ENCODE measurements around the gene NFXL1.

The NFXL1 gene

GRCh38 chr4:47915378-47915777, 995 bp upstream of the NFXL1 start:
- DNase-seq (ENCODE audit: extremely low read depth, low read depth) = no peak
- no peak for TF ChIP-seq CTCF (IDR thresholded peaks at IDR 0.05; ENCODE audit: low read depth, low read length, missing control alignments)
- no peak overlapping the region for H3K4me3 ChIP-seq (replicated peaks; ENCODE audit: low read depth, low read length)

GRCh38 chr4:47914926-47915237, 499 bp upstream of the NFXL1 start:
- no peak for TF ChIP-seq CTCF (IDR thresholded peaks at IDR 0.05; ENCODE audit: low read depth, low read length, missing control alignments)
- DNase-seq (ENCODE audit: extremely low read depth, low read depth) = no peak
- H3K4me3 ChIP-seq (replicated peaks; ENCODE audit: low read depth, low read length) = peak overlapping the region; percentile 95

GRCh38 chr4:47913861-47914219, 543 bp downstream of the NFXL1 start:
- no peak for TF ChIP-seq CTCF (IDR thresholded peaks at IDR 0.05; ENCODE audit: low read depth, low read length, missing control alignments)
- peak overlapping the region; percentile 95 for H3K4me3 ChIP-seq (replicated peaks; ENCODE audit: low read depth, low read length)
- DNase-seq (ENCODE audit: extremely low read depth, low read depth) = no peak

- DNase-seq (ENCODE audit: extremely low read depth, low read depth) = no peak
Observed at GRCh38 chr4:47913330-47913729, 1.1 kb downstream of the NFXL1 start.

GRCh38 chr4:47907089-47907646, 7.2 kb downstream of the NFXL1 start:
- no peak for TF ChIP-seq CTCF (IDR thresholded peaks at IDR 0.05; ENCODE audit: low read depth, low read length, missing control alignments)
- no peak for DNase-seq (ENCODE audit: extremely low read depth, low read depth)
- H3K4me3 ChIP-seq (replicated peaks; ENCODE audit: low read depth, low read length) = no peak overlapping the region

More at GRCh38 chr4:47913330-47913729, 1.1 kb downstream of the NFXL1 start:
- H3K4me3 ChIP-seq (replicated peaks; ENCODE audit: low read depth, low read length) = peak overlapping the region; percentile 95
- TF ChIP-seq CTCF (IDR thresholded peaks at IDR 0.05; ENCODE audit: low read depth, low read length, missing control alignments) = no peak

- H3K4me3 ChIP-seq (replicated peaks; ENCODE audit: low read depth, low read length) = no peak overlapping the region
- DNase-seq (ENCODE audit: extremely low read depth, low read depth) = no peak
- TF ChIP-seq CTCF (IDR thresholded peaks at IDR 0.05; ENCODE audit: low read depth, low read length, missing control alignments) = no peak
Observed at GRCh38 chr4:47899639-47900038, 14.7 kb downstream of the NFXL1 start.

GRCh38 chr4:47891928-47892327, 22.5 kb downstream of the NFXL1 start:
- TF ChIP-seq CTCF (IDR thresholded peaks at IDR 0.05; ENCODE audit: low read depth, low read length, missing control alignments) = no peak
- no peak overlapping the region for H3K4me3 ChIP-seq (replicated peaks; ENCODE audit: low read depth, low read length)
- no peak for DNase-seq (ENCODE audit: extremely low read depth, low read depth)
